Activated CD4-positive, alpha-beta T cell treated with anti-CD3 and anti-CD28 coated beads for 36 hours (primary cell): ENCODE results near the gene OR14J1. TPM values are rescaled to one million over a fixed set of nuclear protein-coding genes. Genes with fewer than 3 reads are reported as not detected.
A peak's percentile ranks its signal among the peaks of the same experiment; 100 is the strongest.
"Not testable (repeated sequence)": the region's sequence is repeated elsewhere in the genome, so short reads cannot be mapped to it uniquely, and the experiment has no call there.

ENCODE experiments used
- ATAC-seq: fragments of 200-7000 bp; cut with Tn5 transposase; one replicate; pipeline ENCODE4 v1.10.0; 2021; ENCODE audit warnings: mild to moderate bottlenecking, moderate library complexity
- CTCF ChIA-PET: fragments of 350-600 bp; sonication (Branson Sonifier 250); formaldehyde crosslinking; loops from one replicate; lab custom pipeline; 2021; ENCODE audit warnings: antibody characterized with exemption; lab: Charles Lee
- POLR2A ChIA-PET: fragments of 350-600 bp; sonication (Branson Sonifier 250); formaldehyde crosslinking; loops from one replicate; lab custom pipeline; 2021; ENCODE audit warnings: antibody characterized with exemption, inconsistent platforms; lab: Charles Lee
- DNase-seq: peaks from one replicate; pipeline ENCODE4 v3.0.0-alpha.2; 2020
- H3K27ac Mint-ChIP-seq: one replicate; pipeline ENCODE4 v1.8.0; 2021; ENCODE audit warnings: mixed read lengths
- H3K27me3 Mint-ChIP-seq: one replicate; pipeline ENCODE4 v1.8.0; 2021; ENCODE audit warnings: mixed read lengths
- H3K36me3 Mint-ChIP-seq: one replicate; pipeline ENCODE4 v1.8.0; 2021; ENCODE audit warnings: low read depth, mixed read lengths
- H3K4me1 Mint-ChIP-seq: one replicate; pipeline ENCODE4 v1.8.0; 2021; ENCODE audit warnings: mixed read lengths
- H3K4me3 Mint-ChIP-seq: one replicate; pipeline ENCODE4 v1.8.0; 2021; ENCODE audit warnings: mild to moderate bottlenecking, moderate library complexity, mixed read lengths
- H3K9me3 Mint-ChIP-seq: one replicate; pipeline ENCODE4 v1.8.0; 2021; ENCODE audit warnings: low read depth, mixed read lengths
- intact Hi-C, 2 experiments: fragments of 100-400 bp; cut with DNase I in 1 of 2; cut with micrococcal nuclease in 1 of 2; formaldehyde crosslinking; loops; one replicate each; pipeline versions ENCODE4 v1.14.2 to v1.15.1; 2022 to 2024; cut with DNase I, micrococcal nuclease
- total RNA-seq, 2 experiments: library from RNA; stranded (reverse); gene quantifications; one replicate each; pipeline ENCODE4 v1.2.3, GENCODE V29; 2021

Gene OR14J1
- total RNA-seq: not detected

GRCh38 chr6:29301316-29301715 lies at the start of gene OR14J1:
Gene OR14J1 (plus strand): TSS chr6:29301701. CDS start chr6:29306690, 4,989 bp downstream.
- intact Hi-C loops: loop anchor here in 1 of 2 experiments (10.0 kb wide), 1 partner anchor 57 kb away; no protein-coding TSS in a partner anchor
- no peak within 1 kb of the TSS for H3K27ac Mint-ChIP-seq
- DNase-seq: no peak
- ChIA-PET CTCF (no interaction called here), POLR2A (no interaction called here)
- no peaks in the 10 kb centered on the region for H3K9me3 Mint-ChIP-seq
- no peaks in the 10 kb centered on the region for H3K36me3 Mint-ChIP-seq
- H3K4me3 Mint-ChIP-seq: no peak within 1 kb of the TSS
- H3K4me1 Mint-ChIP-seq: no peaks in the 10 kb centered on the region
- peaks cover 24% of the 10 kb centered on the region for H3K27me3 Mint-ChIP-seq
- ATAC-seq: no peak

- Mint-ChIP-seq H3K36me3 (no peaks in the 10 kb centered on the region), H3K27me3 (peaks cover 33% of the 10 kb centered on the region), H3K9me3 (peaks cover 9% of the 10 kb centered on the region), H3K4me3 (no peak overlapping the region), H3K27ac (no peak overlapping the region), H3K4me1 (peaks cover 4% of the 10 kb centered on the region)
- ChIA-PET POLR2A (no interaction called here), CTCF (no interaction called here)
- DNase-seq: no peak
- intact Hi-C loops: no loop called here
- no peak for ATAC-seq
Observed at GRCh38 chr6:29251736-29252135, 49.8 kb upstream of the OR14J1 start.

- ChIA-PET CTCF (no interaction called here), POLR2A (no interaction called here)
- peaks cover 9% of the 10 kb centered on the region for H3K9me3 Mint-ChIP-seq
- no peak for DNase-seq
- peaks cover 4% of the 10 kb centered on the region for H3K4me1 Mint-ChIP-seq
- H3K27me3 Mint-ChIP-seq: peaks cover 14% of the 10 kb centered on the region
- H3K4me3 Mint-ChIP-seq: no peak overlapping the region
- ATAC-seq: peak; percentile 63
- H3K27ac Mint-ChIP-seq: no peak overlapping the region
- intact Hi-C loops: no loop called here
- no peaks in the 10 kb centered on the region for H3K36me3 Mint-ChIP-seq
Observed at GRCh38 chr6:29255530-29255929, 46.0 kb upstream of the OR14J1 start.

- Mint-ChIP-seq H3K27ac (no peak overlapping the region), H3K36me3 (no peaks in the 10 kb centered on the region), H3K4me3 (no peak overlapping the region), H3K9me3 (peaks cover 5% of the 10 kb centered on the region), H3K27me3 (peaks cover 6% of the 10 kb centered on the region), H3K4me1 (peaks cover 4% of the 10 kb centered on the region)
- POLR2A ChIA-PET: no interaction called here
- ATAC-seq (no peak), DNase-seq (no peak)
- intact Hi-C loops: no loop called here
- CTCF ChIA-PET: no interaction called here
Observed at GRCh38 chr6:29259721-29260120, 41.8 kb upstream of the OR14J1 start.

- intact Hi-C loops: no loop called here
- Mint-ChIP-seq H3K4me1 (no peaks in the 10 kb centered on the region), H3K27me3 (peaks cover 14% of the 10 kb centered on the region), H3K27ac (no peak overlapping the region), H3K4me3 (no peak overlapping the region), H3K9me3 (no peaks in the 10 kb centered on the region), H3K36me3 (no peaks in the 10 kb centered on the region)
- ATAC-seq (no peak), DNase-seq (no peak)
- ChIA-PET POLR2A (no interaction called here), CTCF (no interaction called here)
Observed at GRCh38 chr6:29263001-29263400, 38.5 kb upstream of the OR14J1 start.

- no peaks in the 10 kb centered on the region for H3K4me1 Mint-ChIP-seq
- peaks cover 18% of the 10 kb centered on the region for H3K27me3 Mint-ChIP-seq
- intact Hi-C loops: no loop called here
- no peak for DNase-seq
- no peaks in the 10 kb centered on the region for H3K9me3 Mint-ChIP-seq
- H3K27ac Mint-ChIP-seq: no peak overlapping the region
- POLR2A ChIA-PET: interaction anchor here (0.7 kb wide), 1 partner anchor 304 kb away, joined by 6 read pairs; no protein-coding TSS in a partner anchor
- no peaks in the 10 kb centered on the region for H3K36me3 Mint-ChIP-seq
- no peak overlapping the region for H3K4me3 Mint-ChIP-seq
- no peak for ATAC-seq
- CTCF ChIA-PET: interaction anchor here (0.7 kb wide), 1 partner anchor 12 kb away, joined by 3 read pairs; no protein-coding TSS in a partner anchor
Observed at GRCh38 chr6:29294499-29294914, 7.0 kb upstream of the OR14J1 start.

GRCh38 chr6:29295181-29295585 lies 6.3 kb upstream of the OR14J1 start:
- intact Hi-C loops: no loop called here
- CTCF ChIA-PET: no interaction called here
- H3K9me3 Mint-ChIP-seq: no peaks in the 10 kb centered on the region
- H3K36me3 Mint-ChIP-seq: no peaks in the 10 kb centered on the region
- H3K27me3 Mint-ChIP-seq: peaks cover 16% of the 10 kb centered on the region
- no peak overlapping the region for H3K27ac Mint-ChIP-seq
- H3K4me3 Mint-ChIP-seq: no peak overlapping the region
- DNase-seq: no peak
- H3K4me1 Mint-ChIP-seq: no peaks in the 10 kb centered on the region
- ATAC-seq: no peak
- POLR2A ChIA-PET: no interaction called here

- Mint-ChIP-seq H3K27me3 (peaks cover 15% of the 10 kb centered on the region), H3K4me1 (no peaks in the 10 kb centered on the region), H3K36me3 (no peaks in the 10 kb centered on the region), H3K27ac (no peak overlapping the region), H3K9me3 (no peaks in the 10 kb centered on the region), H3K4me3 (no peak overlapping the region)
- no peak for ATAC-seq
- POLR2A ChIA-PET: no interaction called here
- CTCF ChIA-PET: no interaction called here
- intact Hi-C loops: no loop called here
- DNase-seq: no peak
Observed at GRCh38 chr6:29295623-29296022, 5.9 kb upstream of the OR14J1 start.

GRCh38 chr6:29319931-29320330 lies 18.4 kb downstream of the OR14J1 start:
- no peak for DNase-seq
- intact Hi-C loops: no loop called here
- H3K36me3 Mint-ChIP-seq: no peaks in the 10 kb centered on the region
- no peaks in the 10 kb centered on the region for H3K4me1 Mint-ChIP-seq
- ChIA-PET CTCF (interaction anchor here (0.6 to 1.9 kb wide), 3 partner anchors 12 to 683 kb away, joined by 3 to 4 read pairs (median 3); no protein-coding TSS in a partner anchor), POLR2A (no interaction called here)
- peaks cover 18% of the 10 kb centered on the region for H3K27me3 Mint-ChIP-seq
- no peak overlapping the region for H3K4me3 Mint-ChIP-seq
- no peaks in the 10 kb centered on the region for H3K9me3 Mint-ChIP-seq
- no peak for ATAC-seq
- H3K27ac Mint-ChIP-seq: no peak overlapping the region

GRCh38 chr6:29323332-29323731 lies 21.8 kb downstream of the OR14J1 start:
- intact Hi-C loops, POLR2A ChIA-PET, H3K9me3 Mint-ChIP-seq: not testable (repeated sequence)

GRCh38 chr6:29325777-29326176 lies 24.3 kb downstream of the OR14J1 start:
- ATAC-seq: no peak
- ChIA-PET CTCF (no interaction called here), POLR2A (no interaction called here)
- no peak overlapping the region for H3K27ac Mint-ChIP-seq
- intact Hi-C loops: no loop called here
- no peak for DNase-seq
- peaks cover 36% of the 10 kb centered on the region for H3K27me3 Mint-ChIP-seq
- no peaks in the 10 kb centered on the region for H3K36me3 Mint-ChIP-seq
- no peaks in the 10 kb centered on the region for H3K9me3 Mint-ChIP-seq
- no peaks in the 10 kb centered on the region for H3K4me1 Mint-ChIP-seq
- H3K4me3 Mint-ChIP-seq: no peak overlapping the region

More at GRCh38 chr6:29323332-29323731, 21.8 kb downstream of the OR14J1 start:
- H3K27ac Mint-ChIP-seq, H3K4me3 Mint-ChIP-seq, ATAC-seq, H3K36me3 Mint-ChIP-seq, CTCF ChIA-PET, H3K4me1 Mint-ChIP-seq, DNase-seq: not testable (repeated sequence)
- H3K27me3 Mint-ChIP-seq: peaks cover 28% of the 10 kb centered on the region

- POLR2A ChIA-PET: no interaction called here
- DNase-seq: no peak
Observed at GRCh38 chr6:29332676-29333075, 31.2 kb downstream of the OR14J1 start.

More at GRCh38 chr6:29332676-29333075, 31.2 kb downstream of the OR14J1 start:
- Mint-ChIP-seq H3K27ac (no peak overlapping the region), H3K4me1 (no peaks in the 10 kb centered on the region), H3K4me3 (no peak overlapping the region), H3K36me3 (no peaks in the 10 kb centered on the region), H3K9me3 (peaks cover 4% of the 10 kb centered on the region), H3K27me3 (peaks cover 45% of the 10 kb centered on the region)
- no peak for ATAC-seq
- intact Hi-C loops: no loop called here
- CTCF ChIA-PET: interaction anchor here (0.6 to 1.0 kb wide), 3 partner anchors 8 to 17 kb away, joined by 3 read pairs; no protein-coding TSS in a partner anchor
